Right lobe of liver (tissue), 4 donors: ENCODE measurements around the gene MCOLN3.

Source experiments
- CTCF ChIP-seq, 4 donors: fragments of 200-600 bp in 3 of 4; fragments of 450-650 bp in 1 of 4; IDR thresholded peaks; one replicate each; pipeline versions ENCODE4 v1.5.1 to v1.8.0; 2016 to 2022; ENCODE audit warnings: antibody characterized with exemption in 4 of 4, mild to moderate bottlenecking in 2 of 4
- POLR2A ChIP-seq: fragments of 450-650 bp; IDR thresholded peaks from one replicate; pipeline ENCODE4 v1.6.1; 2017; ENCODE audit warnings: antibody characterized with exemption, mild to moderate bottlenecking
- donor health status: DM: no; HTN: no; CAD: no.
- donor health status: DM: no; HTN: no; CAD: no.
- donor health status: DM: no; HTN: yes; CAD: no.

GRCh38 chr1:84969489-84970250 is 78.6 kb downstream of the MCOLN3 start:
- TF ChIP-seq CTCF (IDR thresholded peaks at IDR 0.05) (no peak), POLR2A (no peak)
